ENCODE results near the gene NDFIP1. TPM values are rescaled to one million over a fixed set of nuclear protein-coding genes. Genes with fewer than 3 reads are reported as not detected.

The NDFIP1 gene
- total RNA-seq, 1 donor: 115 TPM

- H3K27me3 ChIP-seq (ENCODE audit: insufficient read depth, low read length): no peaks in the 10 kb centered on the region
- H4K20me1 ChIP-seq (ENCODE audit: insufficient read depth, low read length): peaks cover 74% of the 10 kb centered on the region
- no peaks in the 10 kb centered on the region for H3K9me3 ChIP-seq (ENCODE audit: low read depth, low read length)
- no peaks in the 10 kb centered on the region for H3K36me3 ChIP-seq (ENCODE audit: insufficient read depth, low read length)
- no peak overlapping the region for H3K27ac ChIP-seq (ENCODE audit: low read depth, low read length)
- H3K79me2 ChIP-seq (ENCODE audit: insufficient read depth, low read length): peaks cover 96% of the 10 kb centered on the region
- no peak overlapping the region for H2AFZ ChIP-seq (ENCODE audit: low read length)
- H3K4me1 ChIP-seq (ENCODE audit: insufficient read depth, low read length): peaks cover 14% of the 10 kb centered on the region
- DNase-seq (ENCODE audit: insufficient read length, low spot score, missing footprints): no peak
- no peak overlapping the region for H3K4me3 ChIP-seq (ENCODE audit: insufficient read depth, low read length)
- TF ChIP-seq, protein P1, sequence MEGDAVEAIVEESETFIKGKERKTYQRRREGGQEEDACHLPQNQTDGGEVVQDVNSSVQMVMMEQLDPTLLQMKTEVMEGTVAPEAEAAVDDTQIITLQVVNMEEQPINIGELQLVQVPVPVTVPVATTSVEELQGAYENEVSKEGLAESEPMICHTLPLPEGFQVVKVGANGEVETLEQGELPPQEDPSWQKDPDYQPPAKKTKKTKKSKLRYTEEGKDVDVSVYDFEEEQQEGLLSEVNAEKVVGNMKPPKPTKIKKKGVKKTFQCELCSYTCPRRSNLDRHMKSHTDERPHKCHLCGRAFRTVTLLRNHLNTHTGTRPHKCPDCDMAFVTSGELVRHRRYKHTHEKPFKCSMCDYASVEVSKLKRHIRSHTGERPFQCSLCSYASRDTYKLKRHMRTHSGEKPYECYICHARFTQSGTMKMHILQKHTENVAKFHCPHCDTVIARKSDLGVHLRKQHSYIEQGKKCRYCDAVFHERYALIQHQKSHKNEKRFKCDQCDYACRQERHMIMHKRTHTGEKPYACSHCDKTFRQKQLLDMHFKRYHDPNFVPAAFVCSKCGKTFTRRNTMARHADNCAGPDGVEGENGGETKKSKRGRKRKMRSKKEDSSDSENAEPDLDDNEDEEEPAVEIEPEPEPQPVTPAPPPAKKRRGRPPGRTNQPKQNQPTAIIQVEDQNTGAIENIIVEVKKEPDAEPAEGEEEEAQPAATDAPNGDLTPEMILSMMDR (IDR thresholded peaks at IDR 0.05; ENCODE audit: extremely low read depth, low read depth, low read length): no peak
- no peak overlapping the region for H3K4me2 ChIP-seq (ENCODE audit: insufficient read depth, low read length)
These were observed 9.1 kb downstream of the NDFIP1 start for GRCh38 chr5:142117579-142118151.

DNA sequence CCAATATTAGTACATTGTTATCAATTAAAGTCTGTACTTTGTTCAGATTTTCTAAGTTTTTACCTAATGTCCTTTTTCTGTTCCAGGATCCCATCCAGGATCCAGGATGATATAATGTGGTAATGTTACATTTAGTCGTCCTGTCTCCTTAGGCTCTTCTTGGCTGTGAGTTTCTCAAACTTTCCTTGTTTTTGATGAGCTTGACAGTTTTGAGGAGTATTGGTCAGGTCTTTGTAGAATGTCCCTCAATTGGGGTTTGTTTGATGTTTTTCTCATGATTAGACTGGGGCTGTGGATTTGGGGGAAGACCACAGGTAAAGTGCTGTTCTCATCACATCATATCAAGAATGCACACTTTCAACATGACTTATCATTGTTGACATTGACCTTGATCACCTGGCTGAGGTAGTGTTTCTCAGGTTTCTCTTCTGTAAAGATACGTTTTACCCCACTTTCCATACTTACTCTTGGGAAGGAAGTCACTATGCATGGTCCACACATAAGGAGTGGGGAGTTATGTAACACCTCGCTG, 9.6 kb downstream of the NDFIP1 start:
- Histone ChIP-seq H3K4me3 (ENCODE audit: insufficient read depth, low read length) (no peak overlapping the region), H3K27me3 (ENCODE audit: insufficient read depth, low read length) (no peaks in the 10 kb centered on the region), H4K20me1 (ENCODE audit: insufficient read depth, low read length) (peaks cover 72% of the 10 kb centered on the region), H3K27ac (ENCODE audit: low read depth, low read length) (no peak overlapping the region), H3K9me3 (ENCODE audit: low read depth, low read length) (no peaks in the 10 kb centered on the region), H2AFZ (ENCODE audit: low read length) (no peak overlapping the region), H3K36me3 (ENCODE audit: insufficient read depth, low read length) (no peaks in the 10 kb centered on the region), H3K4me2 (ENCODE audit: insufficient read depth, low read length) (no peak overlapping the region), H3K4me1 (ENCODE audit: insufficient read depth, low read length) (peaks cover 14% of the 10 kb centered on the region), H3K79me2 (ENCODE audit: insufficient read depth, low read length) (peaks cover 96% of the 10 kb centered on the region)
- no peak for DNase-seq (ENCODE audit: insufficient read length, low spot score, missing footprints)
- TF ChIP-seq, protein P1 (IDR thresholded peaks at IDR 0.05; ENCODE audit: extremely low read depth, low read depth, low read length): no peak

DNA sequence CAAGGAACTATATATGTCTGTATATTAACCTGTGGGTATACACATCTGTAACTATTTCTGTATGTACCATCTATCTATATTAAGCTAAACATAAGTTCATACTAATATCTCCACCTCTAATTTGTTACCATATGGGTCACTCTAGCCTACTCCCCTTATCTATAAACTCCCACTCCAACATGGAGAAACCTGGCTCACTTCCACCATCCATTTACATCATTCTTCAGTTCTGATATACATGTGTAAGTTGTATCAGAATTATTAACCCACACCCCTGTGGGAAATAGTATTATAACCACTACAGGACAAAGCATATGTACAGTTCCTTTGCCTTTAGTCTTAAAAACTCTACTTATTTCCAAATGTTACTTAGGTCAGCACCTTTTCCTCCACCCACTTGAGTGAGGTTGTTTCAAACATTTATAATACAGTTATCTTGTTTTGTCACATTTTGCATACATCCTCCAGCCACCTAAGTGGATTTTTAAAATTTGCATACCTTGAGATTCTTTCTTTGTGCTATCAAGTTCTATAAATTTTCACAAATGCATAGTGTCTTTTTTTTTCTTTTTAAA, 10.6 kb downstream of the NDFIP1 start:
- no peak overlapping the region for H3K4me3 ChIP-seq (ENCODE audit: insufficient read depth, low read length)
- TF ChIP-seq, protein P1 (IDR thresholded peaks at IDR 0.05; ENCODE audit: extremely low read depth, low read depth, low read length): no peak
- H3K27me3 ChIP-seq (ENCODE audit: insufficient read depth, low read length): no peaks in the 10 kb centered on the region
- H3K27ac ChIP-seq (ENCODE audit: low read depth, low read length): no peak overlapping the region
- H2AFZ ChIP-seq (ENCODE audit: low read length): no peak overlapping the region
- peaks cover 74% of the 10 kb centered on the region for H4K20me1 ChIP-seq (ENCODE audit: insufficient read depth, low read length)
- peaks cover 96% of the 10 kb centered on the region for H3K79me2 ChIP-seq (ENCODE audit: insufficient read depth, low read length)
- peaks cover 14% of the 10 kb centered on the region for H3K4me1 ChIP-seq (ENCODE audit: insufficient read depth, low read length)
- no peak for DNase-seq (ENCODE audit: insufficient read length, low spot score, missing footprints)
- H3K9me3 ChIP-seq (ENCODE audit: low read depth, low read length): no peaks in the 10 kb centered on the region
- H3K4me2 ChIP-seq (ENCODE audit: insufficient read depth, low read length): no peak overlapping the region
- no peaks in the 10 kb centered on the region for H3K36me3 ChIP-seq (ENCODE audit: insufficient read depth, low read length)

DNA sequence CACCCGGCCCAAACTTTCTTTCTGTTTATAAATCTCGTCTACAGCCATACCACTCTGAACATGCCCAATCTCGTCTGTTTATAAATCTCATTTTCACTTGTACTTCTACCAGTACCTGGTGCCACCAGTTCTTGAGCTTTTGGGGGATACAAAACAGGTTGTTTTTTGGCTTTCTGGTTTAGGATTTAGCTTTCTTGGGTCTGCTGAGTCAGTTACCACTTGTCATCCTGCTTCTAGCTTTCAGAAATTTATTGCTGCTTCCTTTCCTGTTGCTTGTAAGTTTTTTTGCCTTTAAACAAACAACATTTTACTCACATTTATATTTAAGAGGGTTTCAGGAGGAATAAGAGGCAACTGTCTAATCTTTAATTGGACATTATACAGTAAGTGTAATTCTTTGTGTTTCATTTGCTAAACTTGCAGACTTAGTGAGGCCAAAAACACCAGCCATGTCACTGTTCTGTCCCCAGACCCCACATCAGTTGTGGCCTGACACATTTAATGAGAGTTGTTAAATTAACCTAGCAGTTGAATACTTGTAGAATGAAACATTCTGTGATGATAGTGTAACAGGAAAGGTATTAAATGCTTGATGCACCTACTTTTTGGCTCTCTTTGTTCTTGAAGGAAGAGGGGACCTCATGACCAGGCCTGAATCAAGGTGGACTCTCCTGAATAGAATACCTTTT, 11.8 kb downstream of the NDFIP1 start:
- Histone ChIP-seq H2AFZ (ENCODE audit: low read length) (no peak overlapping the region), H3K27ac (ENCODE audit: low read depth, low read length) (no peak overlapping the region), H3K4me1 (ENCODE audit: insufficient read depth, low read length) (peaks cover 14% of the 10 kb centered on the region), H3K4me2 (ENCODE audit: insufficient read depth, low read length) (no peak overlapping the region), H3K4me3 (ENCODE audit: insufficient read depth, low read length) (no peak overlapping the region), H3K79me2 (ENCODE audit: insufficient read depth, low read length) (peaks cover 96% of the 10 kb centered on the region), H3K9me3 (ENCODE audit: low read depth, low read length) (no peaks in the 10 kb centered on the region), H3K36me3 (ENCODE audit: insufficient read depth, low read length) (no peaks in the 10 kb centered on the region), H4K20me1 (ENCODE audit: insufficient read depth, low read length) (peaks cover 78% of the 10 kb centered on the region), H3K27me3 (ENCODE audit: insufficient read depth, low read length) (no peaks in the 10 kb centered on the region)
- TF ChIP-seq, protein P1 (IDR thresholded peaks at IDR 0.05; ENCODE audit: extremely low read depth, low read depth, low read length): no peak
- no peak for DNase-seq (ENCODE audit: insufficient read length, low spot score, missing footprints)
